Superior temporal gyrus (tissue), 1 donor: Measurements from ENCODE around the gene COPS3.

Source experiments
- DNase-seq: peaks from one replicate; pipeline ENCODE4 v3.0.0-alpha.2; 2016; ENCODE audit errors: extremely low spot score

Gene COPS3

DNA sequence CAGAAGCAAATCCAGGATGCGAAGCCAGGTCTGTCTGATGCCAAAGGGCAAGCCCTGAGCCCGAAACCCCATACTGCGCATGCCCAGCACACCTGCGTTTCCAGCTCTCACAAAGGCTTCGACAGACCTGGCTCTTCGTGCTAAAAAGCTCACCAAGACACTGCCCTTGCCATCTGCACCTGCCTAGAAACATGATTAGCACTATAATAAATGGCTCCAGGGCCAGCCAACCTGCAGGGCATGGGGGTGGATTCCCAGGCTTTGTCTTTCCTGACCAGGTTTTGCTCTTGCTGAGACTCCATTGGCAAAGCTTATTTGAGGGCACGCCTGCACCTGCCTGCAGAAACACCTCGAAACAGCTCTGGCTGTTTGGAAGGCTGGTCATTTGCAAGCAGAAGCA is 60.5 kb downstream of the COPS3 start:
- no peak for DNase-seq

DNA sequence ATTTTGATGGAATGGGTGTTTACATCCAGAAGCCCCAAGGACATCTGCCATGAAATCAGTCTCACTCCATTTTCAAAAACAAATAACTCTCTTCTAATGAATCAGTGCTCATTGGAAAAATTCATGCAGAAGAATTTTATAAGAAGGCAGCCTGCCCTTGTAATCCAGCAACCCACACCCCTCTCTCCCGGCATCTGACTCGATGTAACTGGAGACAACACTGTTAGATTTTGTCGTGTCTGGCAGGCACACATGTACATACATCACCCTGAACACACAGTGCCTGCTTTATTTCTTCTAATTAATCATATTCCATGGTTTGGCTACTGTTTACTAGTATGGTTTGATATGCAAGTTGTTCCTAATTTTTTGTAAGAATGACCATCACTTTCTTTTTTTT is 63.1 kb downstream of the COPS3 start:
- no peak for DNase-seq

DNA sequence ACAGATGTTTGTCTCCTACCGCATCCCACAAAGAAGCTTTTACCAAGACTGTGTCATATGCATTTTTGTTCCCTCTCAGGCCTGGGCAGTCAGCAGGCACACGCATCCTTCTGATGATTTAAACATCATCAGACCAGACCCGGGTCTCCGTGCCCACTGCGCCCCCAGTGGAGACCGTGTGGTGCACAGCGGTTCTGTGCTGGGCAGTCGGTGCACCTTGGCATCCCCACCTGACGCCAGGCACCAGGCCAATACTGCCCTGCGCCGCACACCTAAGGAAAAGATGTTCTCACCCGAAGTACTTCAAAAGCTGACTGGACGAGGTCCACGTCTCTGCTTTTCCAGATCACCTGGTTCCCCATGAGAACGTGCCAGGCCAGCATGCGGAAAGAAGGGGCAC is 64.3 kb downstream of the COPS3 start:
- no peak for DNase-seq

DNA sequence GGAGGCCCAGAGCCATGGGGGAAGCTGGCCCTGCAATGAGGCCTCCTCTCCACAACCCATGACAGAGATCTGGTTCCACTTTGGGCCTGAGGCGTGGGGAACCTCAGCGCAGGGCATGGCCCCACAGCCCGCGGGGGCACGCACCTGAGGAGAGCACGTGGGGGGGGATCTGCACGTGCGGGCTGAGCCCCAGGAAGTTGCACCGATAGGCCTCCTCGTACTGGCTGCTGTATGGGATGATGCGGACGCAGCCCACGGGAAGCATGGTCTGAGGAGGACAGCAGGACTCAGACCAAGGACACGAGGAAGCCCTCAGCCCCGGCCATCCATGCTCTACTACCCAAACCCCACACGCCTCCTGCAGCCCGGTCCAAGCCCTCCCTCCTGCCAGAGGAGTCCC is 64.8 kb downstream of the COPS3 start:
- DNase-seq = no peak

DNA sequence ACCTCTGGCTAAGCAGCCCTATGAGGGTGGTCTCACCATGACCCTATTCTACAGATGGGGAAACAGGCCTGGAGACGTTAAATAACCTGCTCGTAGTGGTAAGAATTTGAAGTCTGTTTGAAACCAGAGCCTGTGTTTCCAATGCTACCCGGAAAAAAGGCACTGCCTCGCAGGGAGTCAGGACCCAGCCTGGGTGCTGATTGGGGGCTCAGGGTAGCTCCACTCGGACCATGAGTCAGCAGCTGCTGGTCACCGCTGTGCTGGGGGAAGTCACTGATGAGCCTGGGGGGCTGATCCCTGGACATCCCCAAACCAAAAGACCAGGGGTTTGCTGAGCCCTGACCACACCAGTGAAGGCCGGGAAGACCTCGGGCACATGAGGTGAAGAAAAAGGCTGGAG is 65.5 kb downstream of the COPS3 start:
- no peak for DNase-seq

DNA sequence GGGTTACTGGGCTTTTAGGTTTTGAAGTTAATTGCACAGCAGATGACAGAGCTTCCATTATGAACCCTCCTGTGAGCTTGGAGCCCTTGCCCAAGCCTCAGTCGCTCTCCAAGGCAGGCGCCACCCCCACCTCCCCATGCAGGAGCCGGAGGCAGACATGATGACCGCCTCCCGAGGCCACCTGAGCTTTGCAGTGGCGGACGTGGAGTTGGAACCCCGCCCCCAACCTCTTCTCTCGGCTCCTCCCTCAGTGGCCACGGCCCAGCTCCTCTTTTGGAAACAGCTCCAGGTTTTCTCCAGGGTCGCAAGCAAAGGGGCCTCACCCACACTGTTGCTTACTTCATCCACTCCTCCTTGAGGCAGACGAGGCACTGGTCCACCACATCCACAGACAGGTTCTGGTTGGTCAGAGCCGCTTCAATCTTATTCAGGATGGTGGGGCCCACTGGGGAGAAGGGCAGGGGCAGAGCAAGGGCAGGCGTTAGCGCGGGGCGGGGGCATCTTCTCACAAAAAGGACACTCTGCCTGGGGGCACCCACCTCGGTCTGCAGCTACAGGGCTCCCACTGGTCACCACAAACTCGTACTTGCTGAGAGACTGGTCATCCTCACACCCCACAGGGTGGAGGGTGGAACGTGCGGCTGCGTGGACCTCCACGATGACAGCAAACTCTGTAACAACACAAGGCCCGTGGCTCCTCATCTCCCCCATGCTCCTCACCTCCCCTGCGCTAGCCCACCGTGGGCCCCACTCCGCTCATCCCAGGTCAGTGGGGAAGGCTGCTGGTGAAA is 66.2 kb downstream of the COPS3 start:
- no peak for DNase-seq

DNA sequence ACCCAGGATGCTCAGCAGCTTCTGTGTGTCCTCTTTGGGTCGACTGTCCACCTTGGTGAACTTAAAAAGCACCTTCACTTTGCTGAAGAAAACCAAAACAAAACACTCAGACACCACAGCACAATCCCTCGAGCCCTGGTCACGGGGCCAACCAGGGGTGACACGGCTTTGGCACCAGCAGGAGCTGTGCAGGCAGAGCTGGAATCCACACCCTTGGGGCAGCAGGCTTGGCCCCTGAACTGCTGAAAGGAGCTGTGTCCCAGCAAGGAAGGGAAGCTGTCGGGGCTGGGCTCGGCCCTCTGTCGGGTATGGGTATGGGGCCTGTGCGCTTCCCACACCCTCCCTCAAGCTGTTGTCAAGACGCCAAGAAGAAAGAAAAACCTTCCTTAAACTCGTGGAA is 67.3 kb downstream of the COPS3 start:
- DNase-seq = no peak

DNA sequence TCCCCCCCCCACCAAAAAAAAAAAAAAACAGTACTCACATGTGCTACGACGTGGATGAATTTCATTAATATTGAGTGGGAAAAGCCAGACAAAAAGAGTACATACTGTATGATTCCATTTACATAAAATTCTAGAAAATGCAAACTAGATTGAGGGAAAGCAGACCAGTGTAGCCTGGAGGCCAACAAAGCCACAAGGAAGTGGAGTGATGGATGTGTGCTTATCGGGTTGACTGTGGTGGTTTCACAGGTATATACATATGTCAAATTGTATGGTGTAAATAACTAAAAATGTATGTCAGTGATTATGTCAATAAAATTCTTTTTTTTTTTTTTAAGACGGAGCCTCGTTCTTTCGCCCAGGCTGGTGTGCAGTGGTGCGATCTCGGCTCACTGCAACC is 73.0 kb downstream of the COPS3 start:
- DNase-seq = no peak

DNA sequence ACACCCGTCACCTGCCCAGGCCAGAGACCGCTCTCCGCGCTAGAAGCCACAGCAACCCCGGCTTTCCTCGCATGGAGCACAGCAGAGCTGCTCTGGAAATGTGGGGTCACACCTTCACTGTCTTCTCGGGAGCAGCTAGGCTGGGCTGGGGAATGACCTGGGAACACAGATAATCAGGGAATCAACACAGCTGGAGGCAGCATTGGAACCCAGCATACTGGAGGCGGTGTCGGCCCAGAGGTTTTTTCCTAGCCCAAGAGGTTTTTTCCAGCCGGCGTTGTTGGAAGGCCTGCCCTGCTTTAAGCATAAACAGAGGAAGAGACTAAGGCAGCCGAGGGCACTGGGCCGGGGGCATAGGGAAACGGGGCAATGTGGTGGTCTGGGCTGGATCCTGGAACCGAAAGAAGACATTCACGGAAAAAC is 74.1 kb downstream of the COPS3 start:
- no peak for DNase-seq

DNA sequence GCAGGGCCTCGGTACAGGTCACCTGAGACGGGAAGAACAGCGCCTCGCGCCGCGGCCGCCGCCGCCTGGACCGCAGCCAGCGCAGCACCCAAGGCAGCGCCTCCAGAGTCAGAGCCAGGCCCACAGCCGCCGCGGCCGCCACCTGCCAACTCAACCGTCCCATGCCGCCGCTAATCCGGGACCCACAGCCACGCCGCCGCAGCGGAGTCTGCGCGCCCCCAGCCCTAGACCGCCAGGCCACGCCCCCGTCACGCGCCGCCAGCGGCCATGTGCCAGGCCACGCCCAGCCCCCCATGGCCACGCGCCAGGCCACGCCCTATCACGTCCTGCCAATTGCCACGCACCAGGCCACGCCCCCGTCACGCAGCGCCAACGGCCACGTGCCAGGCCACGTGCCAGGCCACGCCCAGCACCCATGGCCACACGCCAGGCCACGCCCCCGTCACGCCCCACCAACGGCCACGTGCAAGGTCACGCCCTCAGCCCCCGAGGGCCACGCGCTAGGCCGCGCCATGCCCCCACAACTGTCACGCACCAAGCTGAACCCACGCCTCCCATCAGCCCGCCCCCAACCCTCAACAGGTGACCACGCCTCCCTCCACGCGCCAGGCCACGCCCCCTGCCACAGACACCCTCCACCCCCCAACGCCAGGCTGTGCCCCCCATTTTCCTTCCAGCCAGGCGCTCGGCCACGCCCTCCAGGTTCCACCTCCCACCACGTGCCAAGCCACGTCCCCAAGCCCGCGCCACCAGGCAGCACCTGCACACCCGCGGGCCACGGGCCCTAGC is 74.7 kb downstream of the COPS3 start, which contains the start of gene PLD6:
Gene PLD6 (minus strand): TSS at position 210 of the 789 bp plus-strand sequence. CDS start 47 bp downstream, at position 163.
- no peak for DNase-seq

DNA sequence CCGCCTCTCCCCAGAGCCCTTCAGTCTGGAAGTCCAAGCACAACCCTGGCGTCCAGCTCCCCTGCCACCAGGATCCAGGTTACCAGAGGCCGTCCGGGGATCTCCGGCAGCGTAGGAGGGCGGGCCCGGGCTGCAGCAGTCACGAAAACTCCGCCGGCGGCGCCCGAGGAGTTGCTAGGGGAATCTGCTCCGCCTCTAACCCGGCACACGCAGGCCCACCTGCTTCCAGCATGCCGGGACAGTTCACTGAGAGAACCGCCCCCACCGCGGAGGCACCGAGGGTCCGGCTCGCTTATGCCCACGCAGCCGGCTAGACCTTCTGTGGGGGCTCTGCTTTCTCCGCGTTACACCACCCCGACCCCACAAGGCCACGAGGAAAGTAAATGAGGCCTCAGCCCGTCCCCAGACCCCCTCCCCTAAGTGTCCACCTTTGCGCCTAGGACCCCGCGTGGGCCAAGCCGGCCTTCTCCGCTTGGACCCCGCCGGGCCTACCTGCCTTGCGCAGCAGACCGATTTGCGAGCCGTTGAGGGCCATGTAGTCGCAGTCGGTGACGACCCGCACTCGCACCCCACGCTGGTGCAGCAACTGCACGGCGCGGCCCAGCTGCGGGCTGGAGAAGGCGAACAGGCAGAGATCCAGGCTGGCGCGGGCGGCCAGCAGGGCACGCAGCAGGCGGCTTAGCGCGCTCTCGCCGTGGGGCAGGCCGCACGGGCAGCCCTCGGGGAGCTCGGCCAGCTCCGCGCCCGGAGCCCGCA is 75.5 kb downstream of the COPS3 start:
- no peak for DNase-seq

DNA sequence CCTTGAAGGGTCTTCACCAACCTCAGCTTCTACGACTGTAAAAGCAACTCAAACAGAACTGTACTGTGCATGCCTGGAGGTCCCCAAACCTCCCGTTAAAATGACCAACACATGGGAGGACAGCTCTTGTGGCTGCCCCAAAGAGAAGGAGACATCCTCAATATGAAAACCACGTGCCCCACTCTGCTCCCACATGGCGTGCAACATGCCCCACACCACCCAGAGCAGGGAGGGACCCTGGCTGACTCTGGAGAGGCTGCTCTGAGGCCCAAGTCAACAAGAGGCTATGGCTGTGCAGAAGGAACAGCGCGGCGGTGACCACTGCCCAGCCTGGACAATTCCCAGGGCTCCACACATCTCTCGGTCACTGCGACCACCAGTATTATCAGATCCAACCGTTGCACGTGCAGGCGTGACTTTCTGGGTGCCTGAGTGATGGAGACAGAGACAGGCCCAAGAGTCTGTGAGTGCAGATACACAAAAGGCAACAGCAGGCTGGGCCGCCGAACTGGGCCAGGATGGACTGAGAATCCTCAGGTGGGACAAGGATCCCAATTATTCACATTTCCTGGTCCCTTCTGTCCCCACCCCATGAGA is 76.3 kb downstream of the COPS3 start:
- no peak for DNase-seq

DNA sequence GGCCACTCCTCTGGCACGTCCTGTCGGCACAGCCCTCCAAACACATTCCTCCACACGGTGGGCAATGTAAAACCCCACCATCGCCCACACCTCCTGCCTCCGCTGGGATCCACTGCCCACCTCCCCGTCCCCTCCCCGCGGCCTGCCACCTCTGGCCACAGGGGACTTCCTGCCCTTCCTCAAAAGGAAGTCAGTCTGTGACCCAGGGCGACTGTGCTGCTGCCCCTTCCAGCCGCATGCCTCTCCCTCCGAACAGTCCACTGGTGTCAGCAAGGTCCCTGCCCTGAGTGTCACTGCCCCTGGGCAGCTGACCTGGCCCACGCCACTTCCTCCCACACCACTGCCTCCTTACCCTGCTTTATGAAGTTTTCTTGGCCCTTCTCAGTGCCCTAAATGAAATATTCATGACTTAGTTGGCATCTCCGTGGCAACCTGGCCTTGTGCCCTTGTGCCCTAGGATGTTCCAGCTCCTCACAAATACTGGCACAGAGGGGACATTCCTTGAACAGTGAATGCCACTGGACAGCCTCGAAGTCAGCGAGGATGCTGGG is 76.9 kb downstream of the COPS3 start:
- no peak for DNase-seq

DNA sequence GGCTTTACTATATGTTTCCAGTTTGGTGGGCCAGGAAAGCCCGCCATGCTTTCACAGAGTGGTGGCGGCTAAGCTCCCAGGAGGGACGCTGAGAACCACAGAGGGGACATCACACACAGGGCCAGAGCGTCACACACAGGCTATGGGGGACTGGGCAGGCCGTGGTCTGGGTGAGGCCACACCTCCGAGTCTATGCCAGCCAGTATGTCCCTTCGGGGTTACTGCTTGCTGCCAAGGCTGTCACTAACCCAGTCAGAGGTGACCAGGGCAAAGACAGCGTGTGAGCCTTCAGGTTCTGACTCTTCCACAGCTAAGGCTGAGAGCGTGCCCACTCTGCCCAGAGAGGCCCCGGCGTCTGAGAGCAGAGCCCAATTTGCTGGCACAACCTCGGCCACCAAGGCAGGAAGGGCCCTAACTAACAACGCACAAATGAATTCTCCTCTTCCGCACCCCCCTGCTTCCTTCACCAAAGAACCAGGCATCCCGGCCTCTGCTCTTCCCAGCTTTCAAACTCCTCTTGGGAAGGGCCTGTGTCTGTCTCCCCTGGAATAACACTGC is 77.8 kb downstream of the COPS3 start:
- DNase-seq = no peak

DNA sequence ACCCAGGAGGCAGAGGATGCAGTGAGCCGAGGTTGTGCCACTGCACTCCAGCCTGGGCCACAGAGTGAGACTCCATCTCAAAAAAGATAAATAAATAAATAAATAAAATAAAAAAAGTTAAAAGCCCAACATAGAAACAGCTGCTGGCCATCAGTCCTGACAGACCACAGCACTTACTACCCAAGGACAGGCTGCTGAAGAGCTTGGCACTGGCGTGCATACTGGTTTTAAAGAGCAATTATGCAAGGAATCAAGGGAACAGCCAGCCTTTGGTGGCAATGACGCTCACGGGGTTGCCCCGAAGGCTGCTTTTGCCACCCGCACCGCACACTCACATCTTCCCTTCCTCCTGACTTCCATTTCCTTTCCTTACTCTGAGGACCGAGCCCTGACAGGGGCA is 79.1 kb downstream of the COPS3 start:
- no peak for DNase-seq

DNA sequence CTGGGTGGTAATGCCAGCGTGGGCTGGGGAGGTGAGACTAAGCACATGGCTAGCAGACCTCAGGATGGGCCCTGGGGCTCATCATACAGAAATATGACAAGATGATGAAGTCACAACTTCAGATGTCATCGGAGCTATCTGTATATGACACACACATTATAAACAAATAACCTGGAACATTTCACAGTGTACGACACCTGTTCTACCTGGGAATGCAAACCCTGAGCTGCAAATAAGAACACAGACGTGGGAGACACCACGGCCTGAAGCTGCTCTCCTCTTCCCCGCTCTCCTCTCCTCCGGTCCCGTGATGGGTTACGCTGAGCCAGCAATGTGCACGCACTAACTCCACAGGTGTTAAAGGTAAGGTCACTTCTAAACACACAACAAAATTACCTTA is 79.8 kb downstream of the COPS3 start:
- DNase-seq = no peak

DNA sequence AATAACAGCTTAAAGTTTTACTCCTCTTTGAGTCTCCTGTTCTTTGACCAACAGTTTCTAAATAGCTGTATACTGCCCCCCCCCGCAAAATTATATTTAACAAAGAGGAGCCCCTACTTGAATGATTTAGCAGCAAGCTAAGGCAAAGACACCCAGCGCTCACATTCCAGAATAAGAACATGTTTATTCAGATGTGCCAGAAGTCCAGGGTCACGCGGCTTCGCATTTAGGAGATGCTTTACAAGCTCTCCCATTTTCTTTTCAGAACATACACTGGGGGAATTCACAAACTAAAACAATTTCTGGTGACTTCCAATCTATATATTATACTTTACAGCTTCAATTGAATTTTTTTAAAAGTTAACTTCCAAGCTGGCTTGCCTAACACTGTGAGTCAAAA is 80.2 kb downstream of the COPS3 start:
- DNase-seq = no peak

DNA sequence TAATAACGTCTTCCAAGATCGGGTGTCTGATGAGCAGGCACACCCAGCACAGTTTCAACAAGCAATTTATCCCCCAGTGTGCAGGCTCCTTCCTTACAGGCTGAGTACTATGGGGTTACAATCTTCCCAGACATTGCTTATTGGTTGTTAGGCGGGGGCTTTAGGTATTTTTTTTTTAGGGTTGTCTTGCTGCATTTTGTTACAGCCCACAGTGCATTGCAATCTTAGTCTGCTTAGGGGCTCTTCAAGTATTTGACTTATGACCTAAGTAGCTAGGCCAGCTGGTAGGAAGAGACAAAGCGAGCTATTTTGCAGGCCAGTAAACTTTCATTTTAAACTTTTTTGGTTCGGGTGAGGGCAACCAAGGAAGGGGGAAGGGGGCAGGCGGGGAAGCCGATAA is 80.7 kb downstream of the COPS3 start:
- DNase-seq = no peak

DNA sequence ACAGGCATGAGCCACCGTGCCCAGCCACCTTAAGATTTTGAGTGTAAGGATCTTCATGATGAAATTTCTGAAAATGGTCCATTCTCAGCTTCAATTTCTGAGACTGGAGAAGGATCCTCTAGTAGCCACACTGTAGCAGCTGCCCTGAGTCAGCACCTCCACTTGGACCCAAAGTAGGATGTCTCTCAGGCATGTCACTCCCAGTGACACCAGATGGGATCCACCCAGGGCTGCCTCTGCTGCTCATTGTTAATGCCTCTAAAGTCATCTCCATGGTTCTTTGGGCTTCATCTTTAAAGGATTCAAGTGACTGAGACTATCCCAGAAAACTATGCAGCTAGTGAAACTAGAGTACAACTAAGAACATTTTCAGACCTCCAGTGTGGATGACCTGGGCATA is 82.8 kb downstream of the COPS3 start:
- DNase-seq = no peak

DNA sequence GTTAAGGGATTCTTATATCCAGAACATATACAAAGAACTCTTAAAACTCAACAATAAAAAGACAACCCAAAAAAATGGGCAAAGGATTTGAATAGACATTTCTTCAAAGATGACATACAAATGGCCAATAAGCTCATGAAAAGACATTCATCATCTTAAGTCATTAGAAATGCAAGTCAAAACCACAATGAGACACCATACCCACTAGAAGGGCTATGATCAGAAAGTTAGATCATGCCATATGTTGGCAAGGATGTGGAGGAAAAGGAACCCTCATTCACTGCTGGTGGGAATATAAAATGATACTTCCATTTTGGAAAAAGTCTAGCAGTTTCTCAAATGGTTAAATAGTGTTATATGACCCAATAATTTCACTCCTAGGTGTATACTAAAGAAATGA is 84.3 kb downstream of the COPS3 start:
- no peak for DNase-seq
